CD14-positive monocyte (primary cell): ENCODE data around the gene BHMT. TPM values are rescaled to one million over a fixed set of nuclear protein-coding genes. Genes with fewer than 3 reads are reported as not detected.

Source experiments
- DNase-seq, 3 donors: peaks; one replicate each; pipeline ENCODE4 v3.0.0-alpha.2; 2011 to 2022
- H2AFZ ChIP-seq: 2 replicates; pipeline ENCODE4 v1.6.0; 2012; ENCODE audit warnings: mild to moderate bottlenecking, low read depth, low read length, inconsistent platforms; ENCODE audit not compliant: insufficient read depth, poor library complexity, severe bottlenecking
- H3K27ac ChIP-seq, 2 donors: 1 replicate in 1 of 2; 2 replicates in 1 of 2; pipeline ENCODE4 v1.5.1; 2012 to 2013; ENCODE audit warnings: low read length in 2 of 2, control low read depth in 1 of 2, inconsistent platforms in 1 of 2, low read depth in 1 of 2, mild to moderate bottlenecking in 1 of 2
- H3K27me3 ChIP-seq, 2 donors: one replicate each; pipeline versions ENCODE4 v1.6.0 to v1.6.1; 2011 to 2013; ENCODE audit warnings: low read length in 2 of 2; ENCODE audit not compliant: control insufficient read depth in 2 of 2, insufficient read depth in 2 of 2
- H3K36me3 ChIP-seq, 2 donors: replicated peaks in 1 of 2; 1 replicate in 1 of 2; 2 replicates in 1 of 2; pipeline versions ENCODE4 v1.5.1 to v1.6.1; 2012 to 2013; ENCODE audit warnings: low read length in 2 of 2, control low read depth in 1 of 2, inconsistent platforms in 1 of 2, mild to moderate bottlenecking in 1 of 2; ENCODE audit not compliant: insufficient read depth in 2 of 2, control insufficient read depth in 1 of 2
- H3K4me1 ChIP-seq, 2 donors: 1 replicate in 1 of 2; 2 replicates in 1 of 2; pipeline versions ENCODE4 v1.5.1 to v1.6.1; 2012 to 2013; ENCODE audit warnings: low read length in 2 of 2, control low read depth in 1 of 2, inconsistent platforms in 1 of 2, mild to moderate bottlenecking in 1 of 2, moderate library complexity in 1 of 2; ENCODE audit not compliant: insufficient read depth in 2 of 2, control insufficient read depth in 1 of 2
- H3K4me2 ChIP-seq: replicated peaks from 2 replicates; pipeline ENCODE3; 2012; ENCODE audit warnings: low read length, moderate library complexity, mild to moderate bottlenecking; ENCODE audit not compliant: poor library complexity, severe bottlenecking; ENCODE audit errors: extremely low read depth
- H3K4me3 ChIP-seq, 3 experiments: fragments of 200-600 bp in 1 of 3; sonication (generic) in 1 of 3; replicated peaks in 1 of 3; 1 replicate in 2 of 3; 2 replicates in 1 of 3; pipeline ENCODE4 v1.5.1; 2011 to 2013; ENCODE audit warnings: low read length in 3 of 3, mild to moderate bottlenecking in 3 of 3, control low read depth in 2 of 3, low read depth in 2 of 3, inconsistent platforms in 1 of 3, moderate library complexity in 1 of 3
- H3K79me2 ChIP-seq: 2 replicates; pipeline ENCODE4 v1.6.0; 2012; ENCODE audit warnings: mild to moderate bottlenecking, control low read depth, inconsistent platforms, low read length, moderate library complexity; ENCODE audit not compliant: insufficient read depth
- H3K9ac ChIP-seq: 2 replicates; pipeline ENCODE4 v1.6.0; 2017; ENCODE audit warnings: low read length, mild to moderate bottlenecking; ENCODE audit not compliant: insufficient read depth, poor library complexity, severe bottlenecking
- H3K9me3 ChIP-seq, 2 donors: replicated peaks in 1 of 2; 1 replicate in 1 of 2; 2 replicates in 1 of 2; pipeline versions ENCODE4 v1.5.1 to v1.6.1; 2012 to 2013; ENCODE audit warnings: low read length in 2 of 2, control low read depth in 1 of 2; ENCODE audit not compliant: control insufficient read depth in 1 of 2, insufficient read depth in 1 of 2
- H4K20me1 ChIP-seq: 2 replicates; pipeline ENCODE4 v1.6.0; 2012; ENCODE audit warnings: mild to moderate bottlenecking, low read length, control low read depth, moderate library complexity; ENCODE audit not compliant: insufficient read depth
- H3K27ac Mint-ChIP-seq, 7 donors: one replicate each; pipeline ENCODE4 v1.8.0; 2020; ENCODE audit warnings: mild to moderate bottlenecking in 7 of 7, mixed read lengths in 7 of 7, moderate library complexity in 6 of 7, inconsistent platforms in 2 of 7
- H3K27me3 Mint-ChIP-seq, 3 donors: one replicate each; pipeline ENCODE4 v1.8.0; 2021 to 2022; ENCODE audit warnings: low read depth in 3 of 3, mild to moderate bottlenecking in 3 of 3, mixed read lengths in 3 of 3, moderate library complexity in 3 of 3, inconsistent platforms in 1 of 3
- H3K36me3 Mint-ChIP-seq, 2 donors: one replicate each; pipeline ENCODE4 v1.8.0; 2020; ENCODE audit warnings: mixed read lengths in 2 of 2, inconsistent platforms in 1 of 2, mild to moderate bottlenecking in 1 of 2
- H3K4me1 Mint-ChIP-seq: one replicate; pipeline ENCODE4 v1.8.0; 2020; ENCODE audit warnings: mild to moderate bottlenecking, mixed read lengths
- H3K4me3 Mint-ChIP-seq, 2 donors: one replicate each; pipeline ENCODE4 v1.8.0; 2020; ENCODE audit warnings: mild to moderate bottlenecking in 2 of 2, mixed read lengths in 2 of 2, moderate library complexity in 1 of 2
- H3K9me3 Mint-ChIP-seq, 7 donors: one replicate each; pipeline ENCODE4 v1.8.0; 2020 to 2022; ENCODE audit warnings: mixed read lengths in 7 of 7, mild to moderate bottlenecking in 6 of 7, moderate library complexity in 6 of 7, inconsistent platforms in 2 of 7
- WGBS: methylation state at CpG from one replicate; pipeline ENCODE4 v1.1.5; 2013; ENCODE audit warnings: missing lambda C conversion rate; ENCODE audit not compliant: insufficient coverage; 5-methylcytosine and 5-hydroxymethylcytosine counted together
- intact Hi-C, 2 donors: fragments of 100-400 bp; cut with micrococcal nuclease; formaldehyde crosslinking; loops; one replicate each; pipeline versions ENCODE4 v1.15.0 to v1.15.1; 2023
- polyA plus RNA-seq, 3 donors: library from polyadenylated mRNA; depleted of rRNA in 1 of 3; unstranded in 2 of 3; stranded (reverse) in 1 of 3; fragments of 300-500 nt in 2 of 3; fragments of >200 nt in 1 of 3; fragmentation: Illumina TruSeq in 2 of 3; gene quantifications; 1 replicate in 2 of 3; 2 replicates in 1 of 3; pipeline ENCODE4 v1.2.3, GENCODE V29; 2012 to 2021
- TF ChIP-seq, protein P1 (sequence below): fragments of 200-600 bp; IDR thresholded peaks from one replicate; pipeline ENCODE4 v1.8.0; 2022; ENCODE audit warnings: antibody characterized with exemption, mild to moderate bottlenecking

BHMT gene
- polyA plus RNA-seq, 3 donors: not detected

DNA sequence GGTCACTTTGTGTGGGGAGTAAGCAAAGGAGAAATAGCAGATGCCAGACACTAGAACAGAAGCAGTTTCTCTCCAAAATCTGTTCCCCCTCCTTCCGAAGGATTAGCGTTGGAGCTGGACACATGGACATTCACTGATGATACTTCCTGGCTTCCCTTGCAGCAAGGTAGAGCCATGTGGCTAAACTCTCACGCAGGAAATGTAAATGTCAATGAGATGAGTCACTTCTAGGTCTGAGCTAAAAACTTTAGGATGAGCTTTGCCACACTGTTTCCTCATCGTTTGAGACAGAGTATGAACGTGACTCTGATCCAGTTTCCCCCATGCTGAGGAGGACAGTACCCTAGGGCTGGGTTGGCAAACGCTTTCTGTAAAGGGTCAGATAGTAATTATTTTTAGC, 37.0 kb upstream of the BHMT start:
- Histone ChIP-seq H3K79me2 (no peaks in the 10 kb centered on the region), H4K20me1 (no peaks in the 10 kb centered on the region), H3K4me2 (no peak overlapping the region), H3K27ac (no peak overlapping the region), H3K27me3 (peaks cover 0 to 7% of the 10 kb centered on the region in 2 donors), H2AFZ (no peak overlapping the region), H3K4me1 (no peaks in the 10 kb centered on the region), H3K9me3 (peaks cover 0 to 2% of the 10 kb centered on the region in 2 donors), H3K4me3 (no peak overlapping the region), H3K9ac (no peak overlapping the region), H3K36me3 (no peaks in the 10 kb centered on the region)
- Mint-ChIP-seq H3K27me3 (peaks cover 7 to 12% (median 8%) of the 10 kb centered on the region in 3 donors), H3K36me3 (peaks cover 0 to 3% of the 10 kb centered on the region in 2 donors), H3K27ac (no peak overlapping the region), H3K9me3 (peaks cover 0 to 10% (median 3%) of the 10 kb centered on the region in 7 donors), H3K4me1 (peaks cover 4% of the 10 kb centered on the region), H3K4me3 (no peak overlapping the region)
- DNase-seq: no peak
- 64% methylated on average over 4 of the region's 6 CpGs for WGBS
- intact Hi-C loops: no loop called here
- TF ChIP-seq, protein P1, sequence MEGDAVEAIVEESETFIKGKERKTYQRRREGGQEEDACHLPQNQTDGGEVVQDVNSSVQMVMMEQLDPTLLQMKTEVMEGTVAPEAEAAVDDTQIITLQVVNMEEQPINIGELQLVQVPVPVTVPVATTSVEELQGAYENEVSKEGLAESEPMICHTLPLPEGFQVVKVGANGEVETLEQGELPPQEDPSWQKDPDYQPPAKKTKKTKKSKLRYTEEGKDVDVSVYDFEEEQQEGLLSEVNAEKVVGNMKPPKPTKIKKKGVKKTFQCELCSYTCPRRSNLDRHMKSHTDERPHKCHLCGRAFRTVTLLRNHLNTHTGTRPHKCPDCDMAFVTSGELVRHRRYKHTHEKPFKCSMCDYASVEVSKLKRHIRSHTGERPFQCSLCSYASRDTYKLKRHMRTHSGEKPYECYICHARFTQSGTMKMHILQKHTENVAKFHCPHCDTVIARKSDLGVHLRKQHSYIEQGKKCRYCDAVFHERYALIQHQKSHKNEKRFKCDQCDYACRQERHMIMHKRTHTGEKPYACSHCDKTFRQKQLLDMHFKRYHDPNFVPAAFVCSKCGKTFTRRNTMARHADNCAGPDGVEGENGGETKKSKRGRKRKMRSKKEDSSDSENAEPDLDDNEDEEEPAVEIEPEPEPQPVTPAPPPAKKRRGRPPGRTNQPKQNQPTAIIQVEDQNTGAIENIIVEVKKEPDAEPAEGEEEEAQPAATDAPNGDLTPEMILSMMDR: no peak

DNA sequence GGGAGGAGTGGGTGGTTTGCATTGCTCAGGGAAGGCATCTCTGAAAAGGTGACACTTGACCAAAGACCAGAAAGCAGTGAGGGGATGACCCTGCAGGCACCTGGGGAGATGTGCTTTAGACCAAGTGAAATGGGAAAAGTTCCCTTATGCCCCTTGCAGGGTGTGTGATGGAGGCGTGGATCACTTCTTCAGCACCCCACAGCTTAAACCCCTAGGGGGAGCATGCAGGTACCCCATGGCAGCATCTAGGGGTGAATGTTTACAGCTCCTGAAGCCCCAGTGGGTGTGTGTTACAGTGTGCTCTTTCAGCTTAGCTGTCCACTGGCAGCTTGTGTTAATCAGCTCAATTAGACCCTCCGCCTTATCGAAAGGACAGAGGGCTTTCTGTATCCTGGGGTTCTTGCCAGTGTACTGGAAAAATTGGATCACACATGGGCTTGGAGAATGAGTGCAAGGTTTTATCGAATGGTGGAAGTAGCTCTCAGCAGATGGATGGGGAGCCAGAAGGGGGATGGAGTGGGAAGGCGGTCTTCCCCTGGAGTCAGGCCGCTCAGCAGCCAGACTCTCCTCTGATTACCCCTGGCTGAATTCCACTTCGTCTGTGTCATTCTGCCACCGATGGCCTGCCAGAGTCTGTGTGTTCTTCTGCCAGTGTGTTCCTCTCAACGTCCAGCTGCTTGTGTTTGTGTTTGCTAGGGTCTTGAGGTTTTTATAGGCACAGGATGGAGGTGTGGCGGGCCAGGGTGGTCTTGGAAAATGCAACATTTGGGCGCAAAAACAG, 35.8 kb upstream of the BHMT start:
- Histone ChIP-seq H3K4me3 (no peak overlapping the region), H3K27ac (no peak overlapping the region), H3K36me3 (no peaks in the 10 kb centered on the region), H4K20me1 (no peaks in the 10 kb centered on the region), H3K9ac (no peak overlapping the region), H2AFZ (no peak overlapping the region), H3K79me2 (no peaks in the 10 kb centered on the region), H3K4me2 (no peak overlapping the region), H3K27me3 (no peaks in the 10 kb centered on the region), H3K9me3 (peaks cover 0 to 2% of the 10 kb centered on the region in 2 donors), H3K4me1 (no peaks in the 10 kb centered on the region)
- Mint-ChIP-seq H3K4me1 (no peaks in the 10 kb centered on the region), H3K27ac (no peak overlapping the region), H3K9me3 (peaks cover 0 to 8% (median 2%) of the 10 kb centered on the region in 7 donors), H3K4me3 (no peak overlapping the region), H3K36me3 (no peaks in the 10 kb centered on the region), H3K27me3 (peaks cover 0 to 5% (median 3%) of the 10 kb centered on the region in 3 donors)
- 93% methylated on average over 6 of the region's 11 CpGs for WGBS
- DNase-seq: no peak
- TF ChIP-seq, protein P1: no peak
- intact Hi-C loops: no loop called here
